ENCODE results near the gene PCGF1. TPM values are rescaled to one million over a fixed set of nuclear protein-coding genes. Genes with fewer than 3 reads are reported as not detected.

PCGF1 gene
- total RNA-seq, 1 donor from 2014 or later: 17.9 TPM

- Mint-ChIP-seq H3K9me3 (ENCODE audit: unreplicated experiment) (no peaks in the 10 kb centered on the region), H3K4me3 (ENCODE audit: unreplicated experiment) (peak overlapping the region; percentile 94), H3K4me1 (ENCODE audit: low read depth, unreplicated experiment) (peaks cover 9% of the 10 kb centered on the region), H3K36me3 (ENCODE audit: low read depth, unreplicated experiment) (peaks cover 2% of the 10 kb centered on the region), H3K27ac (ENCODE audit: unreplicated experiment) (peak overlapping the region; percentile 36), H3K27me3 (ENCODE audit: low read depth, unreplicated experiment) (peaks cover 7% of the 10 kb centered on the region)
- FAIRE-seq (no peak), DNase-seq (ENCODE audit: low read depth) (no peak)
- Histone ChIP-seq H2AFZ (ENCODE audit: low read depth, low read length) (no peak overlapping the region), H3K4me2 (ENCODE audit: low read length) (peak overlapping the region; percentile 90), H3K27me3 (ENCODE audit: insufficient read depth, low read length) (no peaks in the 10 kb centered on the region), H3K9ac (ENCODE audit: low read length) (peak overlapping the region; percentile 82), H3K4me3 (ENCODE audit: insufficient read depth, low read depth, low read length) (peak overlapping the region; percentile 85), H4K20me1 (ENCODE audit: insufficient read depth, low read length) (peaks cover 16% of the 10 kb centered on the region), H3K36me3 (ENCODE audit: insufficient read depth, low read length) (no peaks in the 10 kb centered on the region), H3K79me2 (ENCODE audit: insufficient read depth, low read length) (peaks cover 67% of the 10 kb centered on the region), H3K27ac (ENCODE audit: low read depth, low read length) (peak overlapping the region; percentile 82), H3K9me3 (ENCODE audit: insufficient read depth, low read depth, low read length) (no peaks in the 10 kb centered on the region), H3K4me1 (ENCODE audit: insufficient read depth, low read length) (peaks cover 33% of the 10 kb centered on the region)
- no peak for TF ChIP-seq CTCF (IDR thresholded peaks at IDR 0.05; ENCODE audit: insufficient read depth, low read depth, low read length)
- no peak for TF ChIP-seq EZH2 (IDR thresholded peaks at IDR 0.05; ENCODE audit: insufficient read depth, low read length)
Observed at GRCh38 chr2:74551942-74552913, 44.7 kb upstream of the PCGF1 start.

GRCh38 chr2:74551530-74551929 lies 44.0 kb upstream of the PCGF1 start:
- Histone ChIP-seq H2AFZ (ENCODE audit: low read depth, low read length) (no peak overlapping the region), H4K20me1 (ENCODE audit: insufficient read depth, low read length) (peaks cover 11% of the 10 kb centered on the region), H3K4me2 (ENCODE audit: low read length) (peak overlapping the region; percentile 90), H3K9ac (ENCODE audit: low read length) (no peak overlapping the region), H3K79me2 (ENCODE audit: insufficient read depth, low read length) (peaks cover 67% of the 10 kb centered on the region), H3K27me3 (ENCODE audit: insufficient read depth, low read length) (no peaks in the 10 kb centered on the region), H3K4me1 (ENCODE audit: insufficient read depth, low read length) (peaks cover 33% of the 10 kb centered on the region), H3K36me3 (ENCODE audit: insufficient read depth, low read length) (no peaks in the 10 kb centered on the region), H3K9me3 (ENCODE audit: insufficient read depth, low read depth, low read length) (no peaks in the 10 kb centered on the region), H3K27ac (ENCODE audit: low read depth, low read length) (no peak overlapping the region), H3K4me3 (ENCODE audit: insufficient read depth, low read depth, low read length) (peak overlapping the region; percentile 85)
- Mint-ChIP-seq H3K27ac (ENCODE audit: unreplicated experiment) (no peak overlapping the region), H3K36me3 (ENCODE audit: low read depth, unreplicated experiment) (peaks cover 2% of the 10 kb centered on the region), H3K4me3 (ENCODE audit: unreplicated experiment) (no peak overlapping the region), H3K9me3 (ENCODE audit: unreplicated experiment) (no peaks in the 10 kb centered on the region), H3K27me3 (ENCODE audit: low read depth, unreplicated experiment) (peaks cover 7% of the 10 kb centered on the region), H3K4me1 (ENCODE audit: low read depth, unreplicated experiment) (peaks cover 9% of the 10 kb centered on the region)
- DNase-seq (ENCODE audit: low read depth): no peak
- no peak for FAIRE-seq
- TF ChIP-seq CTCF (IDR thresholded peaks at IDR 0.05; ENCODE audit: insufficient read depth, low read depth, low read length) (no peak), EZH2 (IDR thresholded peaks at IDR 0.05; ENCODE audit: insufficient read depth, low read length) (no peak)

- no peaks in the 10 kb centered on the region for H3K9me3 ChIP-seq (ENCODE audit: insufficient read depth, low read depth, low read length)
- H3K27ac Mint-ChIP-seq (ENCODE audit: unreplicated experiment): no peak overlapping the region
- DNase-seq (ENCODE audit: low read depth) (no peak), FAIRE-seq (no peak)
- H3K36me3 ChIP-seq (ENCODE audit: insufficient read depth, low read length): no peaks in the 10 kb centered on the region
- H3K4me1 Mint-ChIP-seq (ENCODE audit: low read depth, unreplicated experiment): peaks cover 9% of the 10 kb centered on the region
- H3K9me3 Mint-ChIP-seq (ENCODE audit: unreplicated experiment): no peaks in the 10 kb centered on the region
- no peaks in the 10 kb centered on the region for H3K27me3 ChIP-seq (ENCODE audit: insufficient read depth, low read length)
- H3K36me3 Mint-ChIP-seq (ENCODE audit: low read depth, unreplicated experiment): peaks cover 2% of the 10 kb centered on the region
- peaks cover 25% of the 10 kb centered on the region for H3K4me1 ChIP-seq (ENCODE audit: insufficient read depth, low read length)
- H3K4me3 ChIP-seq (ENCODE audit: insufficient read depth, low read depth, low read length): no peak overlapping the region
- TF ChIP-seq EZH2 (IDR thresholded peaks at IDR 0.05; ENCODE audit: insufficient read depth, low read length): no peak
- no peak for TF ChIP-seq CTCF (IDR thresholded peaks at IDR 0.05; ENCODE audit: insufficient read depth, low read depth, low read length)
- H2AFZ ChIP-seq (ENCODE audit: low read depth, low read length): no peak overlapping the region
- H3K9ac ChIP-seq (ENCODE audit: low read length): no peak overlapping the region
- peaks cover 54% of the 10 kb centered on the region for H3K79me2 ChIP-seq (ENCODE audit: insufficient read depth, low read length)
- no peak overlapping the region for H3K27ac ChIP-seq (ENCODE audit: low read depth, low read length)
- H3K4me2 ChIP-seq (ENCODE audit: low read length): peak overlapping the region; percentile 92
- H4K20me1 ChIP-seq (ENCODE audit: insufficient read depth, low read length): peaks cover 6% of the 10 kb centered on the region
- H3K4me3 Mint-ChIP-seq (ENCODE audit: unreplicated experiment): peak overlapping the region; percentile 75
- peaks cover 7% of the 10 kb centered on the region for H3K27me3 Mint-ChIP-seq (ENCODE audit: low read depth, unreplicated experiment)
Observed at GRCh38 chr2:74550231-74550630, 42.7 kb upstream of the PCGF1 start.
